ENCODE data around the gene MUC13.

GRCh38 chr3:124927574-124928045 lies 6.9 kb downstream of the MUC13 start:
- TF ChIP-seq, protein P1, sequence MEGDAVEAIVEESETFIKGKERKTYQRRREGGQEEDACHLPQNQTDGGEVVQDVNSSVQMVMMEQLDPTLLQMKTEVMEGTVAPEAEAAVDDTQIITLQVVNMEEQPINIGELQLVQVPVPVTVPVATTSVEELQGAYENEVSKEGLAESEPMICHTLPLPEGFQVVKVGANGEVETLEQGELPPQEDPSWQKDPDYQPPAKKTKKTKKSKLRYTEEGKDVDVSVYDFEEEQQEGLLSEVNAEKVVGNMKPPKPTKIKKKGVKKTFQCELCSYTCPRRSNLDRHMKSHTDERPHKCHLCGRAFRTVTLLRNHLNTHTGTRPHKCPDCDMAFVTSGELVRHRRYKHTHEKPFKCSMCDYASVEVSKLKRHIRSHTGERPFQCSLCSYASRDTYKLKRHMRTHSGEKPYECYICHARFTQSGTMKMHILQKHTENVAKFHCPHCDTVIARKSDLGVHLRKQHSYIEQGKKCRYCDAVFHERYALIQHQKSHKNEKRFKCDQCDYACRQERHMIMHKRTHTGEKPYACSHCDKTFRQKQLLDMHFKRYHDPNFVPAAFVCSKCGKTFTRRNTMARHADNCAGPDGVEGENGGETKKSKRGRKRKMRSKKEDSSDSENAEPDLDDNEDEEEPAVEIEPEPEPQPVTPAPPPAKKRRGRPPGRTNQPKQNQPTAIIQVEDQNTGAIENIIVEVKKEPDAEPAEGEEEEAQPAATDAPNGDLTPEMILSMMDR (IDR thresholded peaks at IDR 0.05; ENCODE audit: poor library complexity, severe bottlenecking): no peak
- TF ChIP-seq REST (IDR thresholded peaks at IDR 0.05; ENCODE audit: borderline replicate concordance) (no peak), POLR2AphosphoS5 (IDR thresholded peaks at IDR 0.05) (no peak), TAF1 (IDR thresholded peaks at IDR 0.05; ENCODE audit: low read depth) (no peak)

Data from neural cell (in vitro differentiated cells).